Measurements from ENCODE around the gene ZNF397.

Gene ZNF397

GRCh38 chr18:35245719-35246317 lies 5.0 kb downstream of the ZNF397 start:
- no peak for DNase-seq (ENCODE audit: low read depth in 3 of 3)

GRCh38 chr18:35246831-35247230 lies 6.0 kb downstream of the ZNF397 start:
- no peak for DNase-seq (ENCODE audit: low read depth in 3 of 3)

- DNase-seq (ENCODE audit: low read depth in 3 of 3), result no peak
Observed at GRCh38 chr18:35247412-35248249, 6.8 kb downstream of the ZNF397 start.

- DNase-seq (ENCODE audit: low read depth in 3 of 3), result no peak
Observed at GRCh38 chr18:35248429-35248828, 7.6 kb downstream of the ZNF397 start.

- no peak for DNase-seq (ENCODE audit: low read depth in 3 of 3)
Observed at GRCh38 chr18:35252466-35252865, 11.6 kb downstream of the ZNF397 start.

GRCh38 chr18:35253655-35254287 lies 12.9 kb downstream of the ZNF397 start:
- DNase-seq (ENCODE audit: low read depth in 3 of 3), result no peak

- DNase-seq (ENCODE audit: low read depth in 3 of 3), result no peak
Observed at GRCh38 chr18:35256947-35257346, 16.1 kb downstream of the ZNF397 start.

GRCh38 chr18:35264409-35264808 lies 23.6 kb downstream of the ZNF397 start:
- no peak for DNase-seq (ENCODE audit: low read depth in 3 of 3)

GRCh38 chr18:35267161-35267651 lies 26.4 kb downstream of the ZNF397 start:
- peak in 1 of 3 donors; percentile 27 for DNase-seq (ENCODE audit: low read depth in 3 of 3)

GRCh38 chr18:35267809-35268208 lies 27.0 kb downstream of the ZNF397 start:
- DNase-seq (ENCODE audit: low read depth in 3 of 3), result no peak

- DNase-seq (ENCODE audit: low read depth in 3 of 3), result no peak
Observed at GRCh38 chr18:35268821-35269220, 28.0 kb downstream of the ZNF397 start.

- DNase-seq (ENCODE audit: low read depth in 3 of 3), result no peak
Observed at GRCh38 chr18:35271656-35272055, 30.8 kb downstream of the ZNF397 start.

- DNase-seq (ENCODE audit: low read depth in 3 of 3), result no peak
Observed at GRCh38 chr18:35276267-35276666, 35.4 kb downstream of the ZNF397 start.

GRCh38 chr18:35277633-35278032 lies 36.8 kb downstream of the ZNF397 start:
- DNase-seq (ENCODE audit: low read depth in 3 of 3), result no peak

- no peak for DNase-seq (ENCODE audit: low read depth in 3 of 3)
Observed at GRCh38 chr18:35278085-35278484, 37.3 kb downstream of the ZNF397 start.

- DNase-seq (ENCODE audit: low read depth in 3 of 3), result no peak
Observed at GRCh38 chr18:35278969-35279368, 38.1 kb downstream of the ZNF397 start.

- DNase-seq (ENCODE audit: low read depth in 3 of 3), result no peak
Observed at GRCh38 chr18:35282353-35282752, 41.5 kb downstream of the ZNF397 start.

- no peak for DNase-seq (ENCODE audit: low read depth in 3 of 3)
Observed at GRCh38 chr18:35283923-35284794, 43.3 kb downstream of the ZNF397 start.

GRCh38 chr18:35284841-35285240 lies 44.0 kb downstream of the ZNF397 start:
- no peak for DNase-seq (ENCODE audit: low read depth in 3 of 3)

- no peak for DNase-seq (ENCODE audit: low read depth in 3 of 3)
Observed at GRCh38 chr18:35289293-35289692, 48.5 kb downstream of the ZNF397 start.

- no peak for DNase-seq (ENCODE audit: low read depth in 3 of 3)
Observed at GRCh38 chr18:35289727-35290093, 48.9 kb downstream of the ZNF397 start.

Data from stimulated activated CD4-positive, alpha-beta T cell treated with anti-CD3 and anti-CD28 coated beads, TNF-alpha, amount 100 ng/mL, for 48 hours (primary cell).